C4-2B (cell line): Measurements from ENCODE around the gene SFTPB.

Experiments
- CTCF ChIP-seq: fragments of 450-650 bp; conservative IDR thresholded peaks from 2 replicates; pipeline ENCODE4 v1.5.1; 2017; ENCODE audit warnings: mild to moderate bottlenecking
- ZFX ChIP-seq: fragments of 450-650 bp; IDR thresholded peaks from 2 replicates; pipeline ENCODE4 v1.6.1; 2017

- no peak for TF ChIP-seq CTCF
- no peak for TF ChIP-seq ZFX
Measured at GRCh38 chr2:85651097-85651496, 16.9 kb downstream of the SFTPB start.
